Kidney glomerular epithelial cell (primary cell): ENCODE data around the gene KCNMA1.

Experiments
- DNase-seq: peaks from one replicate; lab custom pipeline; 2025; lab: John Stamatoyannopoulos, UW

Gene KCNMA1

DNA sequence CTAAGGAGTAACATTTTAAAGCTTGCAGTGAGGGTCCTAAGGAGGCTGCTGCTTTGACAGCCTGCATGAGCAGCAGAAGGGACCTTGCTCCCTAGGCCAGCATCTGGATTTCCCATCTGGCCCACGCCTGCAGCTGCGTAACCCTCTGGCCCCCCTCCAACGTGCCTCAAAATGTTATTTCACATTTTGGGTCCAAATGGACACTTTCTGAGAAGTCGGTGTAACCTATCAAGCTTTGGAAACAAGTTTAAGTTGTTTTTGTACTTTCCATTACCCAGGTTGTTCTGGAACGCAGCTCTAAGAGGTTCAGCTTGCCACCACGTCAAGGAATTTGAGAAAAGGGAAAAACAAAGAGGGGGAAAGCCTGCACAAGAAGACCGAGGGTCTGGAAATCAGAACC is 338.3 kb downstream of the KCNMA1 start:
- no peak for DNase-seq

- peak; percentile 61 for DNase-seq
These were observed 340.2 kb downstream of the KCNMA1 start for GRCh38 chr10:77297393-77297739.

DNA sequence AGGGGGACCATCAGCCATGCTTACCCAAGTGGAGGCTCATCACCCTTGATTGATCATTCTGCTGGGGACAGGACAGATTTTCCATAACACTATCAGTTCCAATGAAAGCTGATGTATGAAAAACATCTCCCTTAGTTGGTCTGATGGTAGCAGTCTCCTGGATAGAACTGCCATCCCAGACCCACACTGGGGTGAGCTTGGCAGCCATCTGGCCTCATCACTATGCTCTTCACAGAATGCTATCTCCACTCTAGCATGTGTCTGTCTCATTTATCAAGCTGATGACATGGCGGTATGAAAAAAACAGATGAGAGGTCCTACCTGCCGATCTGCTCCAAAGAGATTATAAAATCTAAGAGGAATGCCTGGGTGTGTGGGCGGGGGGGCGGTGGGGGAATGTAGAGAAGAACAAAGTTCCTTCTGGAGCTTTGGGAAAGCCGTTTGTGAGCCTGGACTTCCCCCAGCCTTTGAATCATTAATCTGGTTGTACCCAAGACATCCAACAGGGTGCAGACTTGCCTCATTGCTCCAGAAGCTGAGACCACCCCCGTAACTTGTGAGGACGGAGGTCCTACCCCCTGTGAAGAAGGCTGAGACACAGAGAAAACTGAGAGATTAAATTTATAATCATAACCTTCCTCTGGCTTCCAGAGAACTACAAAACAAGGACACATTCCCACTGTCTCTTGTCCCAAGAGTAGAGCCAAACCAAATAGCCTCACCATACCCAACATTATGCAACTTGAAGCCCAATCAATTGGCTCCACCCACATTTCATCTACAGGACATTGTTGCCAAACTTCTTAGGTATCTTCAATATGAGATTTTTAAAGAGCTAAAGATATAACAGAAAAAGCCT is 340.8 kb downstream of the KCNMA1 start:
- peak; percentile 24 for DNase-seq

DNA sequence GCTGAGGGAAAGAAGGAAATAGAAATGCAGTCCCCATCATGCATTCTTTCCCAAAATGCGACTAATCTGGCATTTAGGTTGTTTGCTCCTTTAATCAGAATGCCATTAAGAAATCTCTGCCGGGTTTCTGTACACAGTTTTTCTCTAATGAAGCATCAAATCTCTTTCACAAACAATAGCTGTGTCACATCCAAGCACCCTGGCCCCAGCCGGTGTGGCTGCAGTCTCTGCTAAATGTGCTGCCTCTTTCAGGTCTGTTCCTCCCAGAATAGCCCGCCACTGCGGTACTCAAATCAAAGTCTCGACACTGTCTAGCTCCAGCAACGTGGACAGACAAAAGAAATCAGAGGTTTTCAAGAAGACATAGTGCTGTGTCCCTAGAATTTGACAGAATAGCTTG is 343.8 kb downstream of the KCNMA1 start:
- DNase-seq, result no peak

GRCh38 chr10:77293347-77293746 is 344.3 kb downstream of the KCNMA1 start:
- DNase-seq, result no peak

- DNase-seq, result peak; percentile 70
These were observed 345.8 kb downstream of the KCNMA1 start for GRCh38 chr10:77291596-77292505.

DNA sequence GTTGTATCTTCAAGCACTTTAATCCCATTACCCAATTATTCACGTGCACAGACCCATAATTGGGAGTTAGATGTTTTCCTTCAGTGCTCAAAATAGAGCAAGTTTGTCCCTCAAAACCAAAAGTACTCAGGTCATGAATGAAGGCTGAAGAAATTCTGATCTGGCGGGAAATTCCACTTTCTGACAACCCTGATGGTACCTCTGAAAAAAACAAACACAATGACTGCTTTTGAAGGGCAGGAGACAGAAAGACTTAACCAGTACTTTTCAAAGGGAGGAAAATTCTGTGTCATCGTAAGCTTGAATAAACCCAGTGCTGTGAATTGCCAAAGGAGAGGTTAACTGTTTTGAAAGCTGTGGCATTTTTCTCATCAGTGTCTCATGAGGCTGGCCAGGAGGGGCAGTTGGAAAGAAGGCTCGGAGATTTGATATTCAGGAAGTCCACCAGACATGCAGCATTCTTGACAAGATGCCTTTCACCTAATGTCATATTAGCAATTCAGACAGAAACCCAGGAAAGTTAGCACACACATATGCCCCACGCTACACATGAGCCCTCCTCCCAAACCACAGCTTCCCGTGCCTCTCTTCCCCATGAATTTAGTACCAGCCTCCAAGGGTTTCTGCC is 347.0 kb downstream of the KCNMA1 start:
- DNase-seq, result peak; percentile 98

- no peak for DNase-seq
These were observed 347.8 kb downstream of the KCNMA1 start for GRCh38 chr10:77289790-77290189.

- no peak for DNase-seq
These were observed 348.5 kb downstream of the KCNMA1 start for GRCh38 chr10:77289027-77289501.

- no peak for DNase-seq
These were observed 349.9 kb downstream of the KCNMA1 start for GRCh38 chr10:77287647-77288120.

GRCh38 chr10:77286531-77287508 is 350.8 kb downstream of the KCNMA1 start:
- peak; percentile 41 for DNase-seq

GRCh38 chr10:77285529-77286182 is 352.0 kb downstream of the KCNMA1 start:
- no peak for DNase-seq

GRCh38 chr10:77284797-77285196 is 352.8 kb downstream of the KCNMA1 start:
- no peak for DNase-seq

GRCh38 chr10:77283326-77283725 is 354.3 kb downstream of the KCNMA1 start:
- DNase-seq, result no peak

DNA sequence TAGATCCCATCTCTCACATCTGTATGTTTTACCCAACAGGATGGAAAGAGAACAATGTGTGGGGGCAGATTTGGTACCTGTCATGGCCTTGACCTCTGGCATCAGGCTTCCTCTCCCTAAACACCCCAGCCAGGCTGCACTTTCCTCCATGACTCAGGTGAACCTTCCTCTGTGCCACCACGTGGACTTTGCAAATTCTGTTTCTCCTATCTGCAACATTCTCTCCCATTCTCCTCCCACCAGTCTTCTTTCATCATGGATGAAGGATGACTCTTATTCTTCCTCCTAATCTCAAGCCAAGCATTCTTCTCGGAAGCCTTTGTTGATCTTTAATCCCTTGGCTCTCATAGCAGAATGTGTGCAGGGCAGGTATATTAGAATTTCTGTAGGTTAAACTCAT is 355.4 kb downstream of the KCNMA1 start:
- no peak for DNase-seq

GRCh38 chr10:77281719-77282118 is 355.9 kb downstream of the KCNMA1 start:
- DNase-seq, result no peak

DNA sequence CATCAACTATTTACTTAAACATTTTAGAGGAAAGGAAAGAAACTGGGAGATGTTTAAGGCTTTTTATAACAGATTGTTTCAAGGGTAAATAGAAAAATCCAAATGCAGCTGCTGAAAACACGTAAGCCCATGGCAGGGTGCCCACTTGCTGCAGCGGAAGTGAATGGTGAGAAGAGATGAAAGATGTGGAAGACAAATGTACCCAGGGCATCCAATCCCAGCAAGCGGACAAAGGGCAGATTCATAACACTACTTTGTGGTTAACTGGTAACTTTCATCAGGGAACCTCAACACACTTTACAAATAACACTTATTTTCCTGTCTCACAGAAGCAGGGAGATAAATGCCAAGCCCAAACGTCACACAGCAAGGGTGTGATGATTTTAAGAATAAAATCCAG is 358.4 kb downstream of the KCNMA1 start:
- DNase-seq, result no peak

GRCh38 chr10:77274046-77274795 is 363.4 kb downstream of the KCNMA1 start:
- peak; percentile 78 for DNase-seq

DNA sequence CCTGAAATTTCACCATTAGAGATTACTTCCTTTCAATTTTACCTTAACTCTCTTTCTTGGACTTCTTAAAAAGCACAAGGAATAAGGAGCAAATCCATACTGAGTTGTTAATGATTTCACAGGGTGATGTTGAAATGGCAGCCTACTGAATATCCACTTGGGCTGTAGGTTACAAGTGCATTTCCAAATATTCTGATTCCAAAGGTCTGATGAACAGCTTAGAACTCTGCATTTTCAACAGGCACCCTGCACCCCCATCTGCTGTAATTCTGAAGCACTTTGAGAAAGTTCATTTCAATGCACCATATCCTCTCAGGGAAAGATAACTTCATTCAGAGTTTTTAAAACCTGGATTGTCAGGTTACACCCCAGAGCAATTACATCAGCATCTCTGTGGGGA is 368.4 kb downstream of the KCNMA1 start:
- no peak for DNase-seq

GRCh38 chr10:77268721-77269120 is 368.9 kb downstream of the KCNMA1 start:
- no peak for DNase-seq
